Nephron progenitor cell (in vitro differentiated cells): ENCODE results near the gene CEP164.

Experiments
- DNase-seq: peaks from one replicate; pipeline ENCODE4 v3.0.0; 2021
- H3K27ac Mint-ChIP-seq: 2 replicates; pipeline ENCODE4 v1.8.0; 2021; ENCODE audit warnings: mild to moderate bottlenecking, moderate library complexity, mixed read lengths
- H3K27me3 Mint-ChIP-seq: 2 replicates; pipeline ENCODE4 v1.8.0; 2021; ENCODE audit warnings: mild to moderate bottlenecking, low read depth, mixed read lengths; ENCODE audit not compliant: poor library complexity
- H3K36me3 Mint-ChIP-seq: 2 replicates; pipeline ENCODE4 v1.8.0; 2021; ENCODE audit warnings: low read depth, mixed read lengths
- H3K4me1 Mint-ChIP-seq: 2 replicates; pipeline ENCODE4 v1.8.0; 2021; ENCODE audit warnings: mixed read lengths
- H3K4me3 Mint-ChIP-seq: 2 replicates; pipeline ENCODE4 v1.8.0; 2021; ENCODE audit warnings: mild to moderate bottlenecking, moderate library complexity, mixed read lengths
- H3K9me3 Mint-ChIP-seq: 2 replicates; pipeline ENCODE4 v1.8.0; 2021; ENCODE audit warnings: mild to moderate bottlenecking, moderate library complexity, mixed read lengths
- CTCF ChIP-seq: fragments of 200-600 bp; sonication (generic); IDR thresholded peaks from 2 replicates; pipeline ENCODE4 v1.5.0; 2021; ENCODE audit warnings: antibody characterized with exemption

CEP164 gene

DNA sequence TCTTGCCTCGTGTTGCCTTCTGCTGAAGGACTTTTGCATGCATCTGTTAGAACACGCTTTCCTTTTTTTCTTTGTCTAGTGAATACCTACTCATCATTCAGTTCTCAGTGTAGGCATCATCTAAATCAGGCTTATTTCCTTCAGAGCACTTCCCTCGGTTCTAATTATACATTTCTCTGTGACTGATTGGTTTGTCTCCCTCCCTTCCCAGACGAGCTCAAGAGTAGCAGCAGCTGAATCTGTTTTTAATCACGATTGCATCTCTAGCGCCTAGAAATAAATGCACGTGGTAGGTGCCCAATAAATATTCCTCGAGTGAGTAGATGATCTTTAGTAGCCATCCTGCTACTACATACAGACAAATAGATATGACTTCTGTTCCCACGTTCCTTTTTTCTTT is 6.3 kb downstream of the CEP164 start:
- peaks cover 29% of the 10 kb centered on the region for H3K36me3 Mint-ChIP-seq
- no peak for TF ChIP-seq CTCF
- no peaks in the 10 kb centered on the region for H3K9me3 Mint-ChIP-seq
- no peak overlapping the region for H3K4me3 Mint-ChIP-seq
- no peaks in the 10 kb centered on the region for H3K27me3 Mint-ChIP-seq
- H3K4me1 Mint-ChIP-seq, result peaks cover 10% of the 10 kb centered on the region
- H3K27ac Mint-ChIP-seq, result no peak overlapping the region
- no peak for DNase-seq

GRCh38 chr11:117334896-117335295 is 7.2 kb downstream of the CEP164 start:
- Mint-ChIP-seq H3K4me1 (peaks cover 8% of the 10 kb centered on the region), H3K27ac (peak overlapping the region; percentile 70), H3K9me3 (no peaks in the 10 kb centered on the region), H3K4me3 (no peak overlapping the region), H3K27me3 (no peaks in the 10 kb centered on the region), H3K36me3 (peaks cover 29% of the 10 kb centered on the region)
- DNase-seq, result no peak
- no peak for TF ChIP-seq CTCF

DNA sequence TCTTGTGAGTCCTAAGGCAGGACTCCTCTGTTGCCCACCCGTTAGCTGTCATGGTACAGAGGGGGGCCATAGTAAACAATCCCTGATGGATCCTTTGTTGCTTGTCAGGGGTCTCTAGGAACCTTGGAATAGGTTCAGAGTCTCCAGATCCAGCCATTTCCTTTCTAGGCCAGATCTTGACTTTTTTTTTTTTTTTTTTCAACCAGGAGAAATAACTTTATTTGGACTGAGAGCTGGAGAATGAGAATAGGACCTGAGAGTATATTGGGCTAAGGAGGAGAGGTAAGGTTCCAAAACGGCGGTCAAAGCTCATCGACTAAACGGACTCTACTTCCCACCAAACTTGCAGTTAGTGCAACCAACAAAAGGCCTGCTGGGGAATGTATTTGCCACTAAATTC is 7.7 kb downstream of the CEP164 start:
- Mint-ChIP-seq H3K27ac (peak overlapping the region; percentile 70), H3K27me3 (no peaks in the 10 kb centered on the region), H3K4me3 (no peak overlapping the region), H3K4me1 (peaks cover 4% of the 10 kb centered on the region), H3K36me3 (peaks cover 34% of the 10 kb centered on the region), H3K9me3 (no peaks in the 10 kb centered on the region)
- DNase-seq, result no peak
- no peak for TF ChIP-seq CTCF

GRCh38 chr11:117337076-117337475 is 9.4 kb downstream of the CEP164 start:
- Mint-ChIP-seq H3K4me3 (no peak overlapping the region), H3K36me3 (peaks cover 47% of the 10 kb centered on the region), H3K27me3 (peaks cover 2% of the 10 kb centered on the region), H3K27ac (no peak overlapping the region), H3K4me1 (peaks cover 4% of the 10 kb centered on the region), H3K9me3 (no peaks in the 10 kb centered on the region)
- DNase-seq, result no peak
- no peak for TF ChIP-seq CTCF

GRCh38 chr11:117345039-117345438 is 17.4 kb downstream of the CEP164 start:
- Mint-ChIP-seq H3K4me3 (no peak overlapping the region), H3K36me3 (peaks cover 60% of the 10 kb centered on the region), H3K27me3 (peaks cover 2% of the 10 kb centered on the region), H3K4me1 (no peaks in the 10 kb centered on the region), H3K27ac (no peak overlapping the region), H3K9me3 (no peaks in the 10 kb centered on the region)
- no peak for DNase-seq
- no peak for TF ChIP-seq CTCF

DNA sequence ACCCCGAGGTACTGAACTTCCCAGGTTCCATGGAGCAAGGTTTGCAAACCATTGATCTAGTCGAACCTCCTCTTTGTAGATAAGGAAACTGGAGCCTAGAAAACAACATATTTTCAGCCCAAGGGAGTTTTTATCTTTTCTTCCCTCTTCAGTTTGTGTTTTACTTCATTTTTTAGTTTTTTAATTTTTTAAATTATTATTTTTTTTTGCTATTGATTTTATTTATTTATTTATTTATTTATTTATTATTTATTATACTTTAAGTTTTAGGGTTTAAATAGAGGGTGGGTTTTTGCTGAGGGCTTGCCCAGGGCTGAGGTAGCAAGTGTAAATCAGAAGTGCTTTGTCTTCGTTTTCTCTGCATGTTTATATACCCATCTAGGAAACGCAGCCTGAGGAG is 26.9 kb downstream of the CEP164 start:
- no peak overlapping the region for H3K27ac Mint-ChIP-seq
- H3K9me3 Mint-ChIP-seq, result no peaks in the 10 kb centered on the region
- no peak for TF ChIP-seq CTCF
- no peak overlapping the region for H3K4me3 Mint-ChIP-seq
- H3K36me3 Mint-ChIP-seq, result peaks cover 41% of the 10 kb centered on the region
- no peak for DNase-seq
- H3K27me3 Mint-ChIP-seq, result no peaks in the 10 kb centered on the region
- H3K4me1 Mint-ChIP-seq, result no peaks in the 10 kb centered on the region
